GM10266 (cell line): ENCODE results near the gene ITPA.

Experiments
- DNase-seq: peaks from one replicate; pipeline ENCODE4 v3.0.0; 2012; ENCODE audit errors: extremely low spot score
- CTCF ChIP-seq: IDR thresholded peaks from 2 replicates; pipeline ENCODE4 v1.5.1; 2012; ENCODE audit warnings: mild to moderate bottlenecking, low read depth; ENCODE audit not compliant: control insufficient read depth, insufficient read depth; ENCODE audit errors: missing control alignments

ITPA gene

DNA sequence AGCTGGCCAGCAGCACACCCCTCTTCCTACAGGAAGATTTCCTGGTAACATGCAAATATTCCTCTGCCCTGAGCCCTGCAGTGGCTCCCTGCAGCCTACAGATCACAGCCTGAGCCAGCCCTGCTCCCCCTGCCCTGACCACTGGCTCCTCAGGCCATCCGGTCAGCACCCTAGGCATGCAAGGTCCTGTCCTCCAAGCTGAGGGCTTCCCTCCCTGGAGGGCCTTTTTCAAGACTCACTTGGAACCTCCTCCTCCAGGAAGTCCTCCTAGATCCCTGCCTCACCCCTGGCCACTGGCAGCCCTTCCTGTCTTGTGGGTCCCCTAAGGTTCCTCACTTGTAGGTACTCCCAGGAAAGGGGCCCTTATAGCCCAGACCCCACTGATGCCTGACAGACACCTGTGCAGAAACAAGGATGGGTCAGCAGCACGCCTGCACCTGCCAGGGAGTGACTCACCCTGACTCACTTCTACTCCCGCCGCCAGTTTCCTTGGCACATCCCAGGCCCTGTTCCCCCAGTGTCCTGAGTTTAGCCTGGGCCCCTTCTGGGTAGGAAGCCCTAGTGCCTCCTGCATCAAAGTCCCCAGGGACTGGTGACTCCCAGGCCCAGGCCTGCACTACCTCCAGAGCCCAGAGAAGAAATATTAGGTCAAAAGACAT, 26.5 kb downstream of the ITPA start:
- no peak for TF ChIP-seq CTCF
- DNase-seq, result no peak

DNA sequence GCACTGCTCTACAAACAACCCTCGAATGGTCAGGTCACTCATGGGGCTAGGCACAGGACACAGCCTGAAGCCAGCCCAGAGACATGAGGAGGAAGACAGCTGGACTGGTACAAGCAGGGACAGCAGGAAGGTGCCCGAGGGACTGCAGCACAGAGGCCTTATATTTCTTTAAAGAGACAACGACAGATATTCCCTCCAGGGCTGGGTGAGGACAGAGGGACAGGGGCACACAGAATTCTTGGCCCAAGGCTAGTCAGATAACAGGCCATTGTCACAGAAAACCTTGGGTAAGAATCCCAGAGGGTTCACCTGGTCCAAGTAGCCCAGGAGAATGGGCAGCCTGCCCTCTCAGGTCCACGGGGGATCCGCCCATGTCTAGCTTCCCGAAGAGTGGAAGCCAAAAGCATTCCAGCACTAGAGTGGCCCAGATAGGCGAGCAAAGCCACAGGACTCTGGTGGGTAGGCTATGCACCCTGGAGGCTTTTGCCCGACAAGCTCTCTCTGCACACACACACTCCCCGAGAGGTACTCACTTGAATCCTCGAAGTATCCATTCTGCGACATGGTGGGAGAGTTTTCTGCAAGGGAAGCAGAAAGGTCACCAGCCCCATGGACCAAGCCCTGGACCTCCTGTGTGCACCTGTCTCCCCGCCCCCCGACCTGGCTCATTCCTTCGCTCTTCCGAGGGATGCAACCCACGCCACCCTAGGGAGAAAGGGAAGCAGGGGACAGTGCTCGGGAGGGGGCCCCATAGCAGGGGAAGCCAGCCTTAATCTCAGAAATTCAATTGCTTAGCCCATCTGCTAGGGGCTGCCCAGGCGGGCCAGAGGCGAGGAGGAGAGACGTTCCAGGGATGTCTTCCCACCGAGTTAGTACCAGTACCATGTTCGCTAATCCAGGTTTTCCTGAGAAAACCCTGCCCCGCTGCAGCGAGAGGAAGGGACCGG, 28.0 kb downstream of the ITPA start:
- DNase-seq, result no peak
- no peak for TF ChIP-seq CTCF

DNA sequence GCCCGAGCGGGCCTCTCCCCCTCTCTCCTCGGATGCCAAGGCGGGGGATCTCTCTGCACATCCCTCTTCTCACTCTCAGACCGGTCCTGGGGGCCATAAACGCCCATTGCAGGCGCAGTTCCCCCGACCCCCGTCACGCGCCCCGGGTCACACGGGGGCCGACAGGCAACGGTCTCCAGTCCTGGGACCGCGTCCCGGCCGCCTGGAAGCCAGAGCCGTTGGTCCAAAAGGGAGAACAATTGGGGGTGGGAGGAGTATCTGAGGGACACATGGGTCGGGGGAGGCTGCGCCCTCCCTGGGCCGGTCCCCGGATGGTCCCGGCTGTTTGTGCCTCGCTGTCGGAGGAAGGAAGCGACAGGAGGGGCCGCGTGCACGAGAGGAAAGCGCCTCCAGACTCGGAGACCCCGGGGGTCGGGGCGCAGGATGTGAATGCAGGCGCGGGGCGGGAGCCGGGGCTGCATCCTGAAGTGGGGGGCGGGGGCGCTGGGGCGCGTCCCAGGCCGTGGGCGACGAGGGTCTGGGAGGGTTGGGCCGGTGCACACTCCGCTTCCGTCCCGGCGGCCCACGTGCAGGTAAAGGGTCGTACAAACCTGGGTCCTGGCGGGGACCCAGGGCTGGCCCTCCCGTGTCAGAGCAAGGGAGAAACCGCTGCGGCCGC, 28.8 kb downstream of the ITPA start:
- no peak for TF ChIP-seq CTCF
- DNase-seq, result no peak

- peak; percentile 81 for DNase-seq
Measured at GRCh38 chr20:3238616-3239025, 29.3 kb downstream of the ITPA start.

DNA sequence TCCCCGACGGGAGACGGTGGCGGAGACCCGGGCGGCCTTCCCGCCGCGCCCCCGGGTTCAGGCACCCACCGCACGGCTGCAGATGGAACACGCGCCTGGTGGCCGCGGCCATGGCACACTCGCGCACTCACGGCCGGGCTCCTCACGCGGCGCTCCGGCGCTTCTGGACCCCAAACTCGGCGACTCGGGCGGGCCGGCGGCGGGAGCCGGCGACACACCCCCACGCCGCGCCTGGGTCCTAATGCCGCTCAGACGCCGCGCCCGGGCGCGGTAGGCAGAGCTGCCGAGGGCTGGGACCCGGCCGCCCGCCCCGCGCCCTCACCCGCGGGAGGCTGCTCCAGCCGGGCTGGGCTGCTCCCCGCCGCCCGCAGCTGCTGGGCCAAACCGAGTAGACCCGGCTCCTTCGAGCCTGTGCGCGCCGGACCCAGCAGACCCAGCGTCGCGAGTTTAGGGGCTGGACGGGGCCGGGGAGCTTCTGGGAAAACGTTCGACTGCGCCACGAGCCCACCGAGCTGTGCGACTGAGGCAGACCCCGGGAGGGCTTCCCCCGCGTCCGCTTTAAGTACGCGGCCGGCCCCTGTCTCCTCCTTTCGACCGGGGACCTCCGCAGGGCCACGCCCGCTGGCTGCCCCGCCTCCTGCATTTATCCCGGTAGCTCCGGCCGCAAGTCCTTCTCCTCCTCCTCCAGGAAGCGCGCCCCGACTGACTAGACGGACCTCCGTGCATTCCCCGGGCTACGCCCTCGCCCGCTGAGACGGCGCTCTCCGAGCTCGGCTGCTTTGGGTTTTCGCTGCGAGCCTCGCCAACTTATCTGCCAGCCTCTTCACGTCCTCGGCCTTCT, 29.9 kb downstream of the ITPA start, which contains the start of gene SLC4A11:
Gene SLC4A11 (minus strand): TSS at position 165 of the 841 bp plus-strand sequence. CDS start 53 bp downstream, at position 112.
- TF ChIP-seq CTCF, result no peak
- peak; percentile 88 for DNase-seq

More at GRCh38 chr20:3238616-3239025, 29.3 kb downstream of the ITPA start:
- TF ChIP-seq CTCF, result no peak

DNA sequence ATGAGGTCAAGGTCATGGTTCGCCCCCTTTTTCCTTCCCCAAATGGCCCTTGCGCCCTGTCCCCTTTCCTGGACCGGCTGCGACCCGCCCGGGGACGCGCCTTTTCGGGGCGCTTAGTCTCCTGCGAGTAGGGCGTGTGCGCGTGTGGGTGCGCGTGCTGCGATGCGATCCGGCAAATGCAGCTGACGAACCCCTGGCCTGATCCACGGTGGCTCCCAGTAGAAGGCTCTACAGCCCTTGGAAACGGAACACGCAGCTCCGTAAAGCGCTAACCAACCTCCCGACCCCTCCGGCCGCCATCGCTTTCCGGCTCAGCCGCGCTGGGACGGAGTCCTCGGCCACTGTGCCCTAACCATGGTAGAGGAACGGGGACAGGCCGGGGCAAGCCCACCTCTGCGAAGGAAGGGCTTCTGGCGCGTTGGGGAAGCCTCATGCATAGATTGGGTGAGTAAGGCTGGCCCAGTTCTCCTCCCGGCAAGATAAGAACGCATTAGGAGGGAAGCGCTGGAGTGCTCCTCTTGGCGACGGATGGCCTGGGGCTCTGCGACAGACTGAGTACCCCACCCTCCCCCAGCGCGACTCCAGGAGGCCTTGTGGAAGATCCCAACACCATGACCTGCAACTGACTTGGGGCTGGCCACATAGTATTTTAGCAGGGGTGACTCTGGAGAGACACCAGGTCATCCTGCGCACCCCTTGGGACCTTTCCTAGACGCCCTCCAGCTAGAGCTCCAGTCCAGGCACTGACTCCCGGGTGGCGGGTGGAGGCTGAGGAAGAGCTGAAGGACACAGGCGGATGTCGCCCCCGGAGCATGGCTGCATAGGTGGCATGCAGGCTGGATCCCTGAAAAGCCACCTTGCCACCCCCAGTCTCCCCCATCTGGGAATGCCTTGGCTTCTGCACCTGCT, 30.8 kb downstream of the ITPA start:
- DNase-seq, result no peak
- no peak for TF ChIP-seq CTCF
